K562 (cell line): ENCODE measurements around the gene ANKRD30A.
"Not testable (repeated sequence)": the region's sequence is repeated elsewhere in the genome, so short reads cannot be mapped to it uniquely, and the experiment has no call there.

Source experiments
- FOXA1 ChIP-seq: fragments of 450-650 bp; IDR thresholded peaks from 2 replicates; pipeline ENCODE4 v1.6.1; 2016; ENCODE audit warnings: mild to moderate bottlenecking, borderline replicate concordance
- FOXP1 ChIP-seq: sonication (generic); formaldehyde crosslinking; IDR thresholded peaks from 2 replicates; pipeline ENCODE4 v1.8.0; 2022; ENCODE audit warnings: mild to moderate bottlenecking, missing genetic modification reagents
- GABPA ChIP-seq: fragments of 200-800 bp; sonication (Bioruptor generic); conservative IDR thresholded peaks from 2 replicates; pipeline ENCODE4 v1.6.1; 2016; ENCODE audit warnings: low read depth, missing genetic modification characterization, missing compliant biosample characterization
- HMG20B ChIP-seq: fragments of 250-450 bp; sonication (Bioruptor Pico); IDR thresholded peaks from 2 replicates; pipeline ENCODE4 v1.5.0; 2021; ENCODE audit warnings: mild to moderate bottlenecking
- NR4A1 ChIP-seq, 2 experiments: fragments of 250-450 bp in 1 of 2; fragments of 450-650 bp in 1 of 2; sonication (Bioruptor Pico) in 1 of 2; IDR thresholded peaks; 2 replicates each; pipeline versions ENCODE4 v1.4.0 to v1.6.1; 2016 to 2020; ENCODE audit warnings: mild to moderate bottlenecking in 2 of 2, missing compliant biosample characterization in 1 of 2, missing genetic modification characterization in 1 of 2, moderate library complexity in 1 of 2
- SETDB1 ChIP-seq: IDR thresholded peaks from one replicate; pipeline ENCODE4 v1.6.1; 2012; ENCODE audit warnings: low read length, control low read depth, inconsistent platforms
- TF ChIP-seq, protein P1 (sequence below): sonication (generic); formaldehyde crosslinking; IDR thresholded peaks from 2 replicates; pipeline ENCODE4 v1.8.0; 2022; ENCODE audit warnings: missing genetic modification reagents, mild to moderate bottlenecking, borderline replicate concordance
- TF ChIP-seq, protein P2 (sequence below): sonication (generic); formaldehyde crosslinking; IDR thresholded peaks from 2 replicates; pipeline ENCODE4 v1.9.0; 2022; ENCODE audit warnings: mild to moderate bottlenecking, missing genetic modification reagents

DNA sequence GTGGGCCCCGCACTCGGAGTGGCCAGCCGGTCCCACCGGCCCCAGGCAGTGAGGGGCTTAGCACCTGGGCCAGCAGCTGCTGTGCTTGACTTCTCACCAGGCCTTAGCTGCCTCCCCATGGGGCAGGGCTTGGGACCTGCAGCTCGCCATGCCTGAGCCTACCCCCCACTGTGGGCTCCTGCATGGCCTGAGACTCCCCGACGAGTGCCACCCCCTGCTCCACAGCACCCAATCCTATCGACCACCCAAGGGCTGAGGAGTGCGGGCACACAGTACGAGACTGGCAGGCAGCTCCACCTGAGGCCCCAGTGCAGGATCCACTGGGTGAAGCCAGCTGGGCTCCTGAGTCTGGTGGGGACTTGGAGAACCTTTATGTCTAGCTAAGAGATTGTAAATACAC is 49.3 kb upstream of the ANKRD30A start:
- TF ChIP-seq HMG20B (CRISPR knock-in tag); GABPA (tag); NR4A1 (CRISPR knock-in tag; IDR thresholded peaks at IDR 0.05); NR4A1 (tag; IDR thresholded peaks at IDR 0.05); FOXA1; FOXP1 (CRISPR knock-in tag); SETDB1: not testable (repeated sequence)
- TF ChIP-seq, protein P1, sequence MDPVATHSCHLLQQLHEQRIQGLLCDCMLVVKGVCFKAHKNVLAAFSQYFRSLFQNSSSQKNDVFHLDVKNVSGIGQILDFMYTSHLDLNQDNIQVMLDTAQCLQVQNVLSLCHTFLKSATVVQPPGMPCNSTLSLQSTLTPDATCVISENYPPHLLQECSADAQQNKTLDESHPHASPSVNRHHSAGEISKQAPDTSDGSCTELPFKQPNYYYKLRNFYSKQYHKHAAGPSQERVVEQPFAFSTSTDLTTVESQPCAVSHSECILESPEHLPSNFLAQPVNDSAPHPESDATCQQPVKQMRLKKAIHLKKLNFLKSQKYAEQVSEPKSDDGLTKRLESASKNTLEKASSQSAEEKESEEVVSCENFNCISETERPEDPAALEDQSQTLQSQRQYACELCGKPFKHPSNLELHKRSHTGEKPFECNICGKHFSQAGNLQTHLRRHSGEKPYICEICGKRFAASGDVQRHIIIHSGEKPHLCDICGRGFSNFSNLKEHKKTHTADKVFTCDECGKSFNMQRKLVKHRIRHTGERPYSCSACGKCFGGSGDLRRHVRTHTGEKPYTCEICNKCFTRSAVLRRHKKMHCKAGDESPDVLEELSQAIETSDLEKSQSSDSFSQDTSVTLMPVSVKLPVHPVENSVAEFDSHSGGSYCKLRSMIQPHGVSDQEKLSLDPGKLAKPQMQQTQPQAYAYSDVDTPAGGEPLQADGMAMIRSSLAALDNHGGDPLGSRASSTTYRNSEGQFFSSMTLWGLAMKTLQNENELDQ (CRISPR knock-in tag): not testable (repeated sequence)
- TF ChIP-seq, protein P2, sequence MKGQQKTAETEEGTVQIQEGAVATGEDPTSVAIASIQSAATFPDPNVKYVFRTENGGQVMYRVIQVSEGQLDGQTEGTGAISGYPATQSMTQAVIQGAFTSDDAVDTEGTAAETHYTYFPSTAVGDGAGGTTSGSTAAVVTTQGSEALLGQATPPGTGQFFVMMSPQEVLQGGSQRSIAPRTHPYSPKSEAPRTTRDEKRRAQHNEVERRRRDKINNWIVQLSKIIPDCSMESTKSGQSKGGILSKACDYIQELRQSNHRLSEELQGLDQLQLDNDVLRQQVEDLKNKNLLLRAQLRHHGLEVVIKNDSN (CRISPR knock-in tag): not testable (repeated sequence)
